Memory B cell (primary cell): ENCODE measurements around the gene ORM2.

ENCODE experiments used
- ATAC-seq: fragments of 150-1000 bp; cut with Tn5 transposase; 2 replicates; pipeline ENCODE4 v1.10.0; 2021; ENCODE audit warnings: low read depth, mild to moderate bottlenecking, moderate library complexity
- DNase-seq, 2 donors: peaks; one replicate each; pipeline ENCODE4 v3.0.0; 2022; ENCODE audit warnings: low spot score in 2 of 2
- H3K27ac Mint-ChIP-seq: one replicate; pipeline ENCODE4 v1.8.0; 2022; ENCODE audit warnings: mild to moderate bottlenecking, moderate library complexity, mixed read lengths
- H3K27me3 Mint-ChIP-seq: one replicate; pipeline ENCODE4 v1.8.0; 2022; ENCODE audit warnings: mixed read lengths
- H3K36me3 Mint-ChIP-seq: one replicate; pipeline ENCODE4 v1.8.0; 2022; ENCODE audit warnings: mild to moderate bottlenecking, mixed read lengths
- H3K4me1 Mint-ChIP-seq: one replicate; pipeline ENCODE4 v1.8.0; 2022; ENCODE audit warnings: mixed read lengths
- H3K4me3 Mint-ChIP-seq: one replicate; pipeline ENCODE4 v1.8.0; 2022; ENCODE audit warnings: mild to moderate bottlenecking, moderate library complexity, mixed read lengths
- H3K9me3 Mint-ChIP-seq: one replicate; pipeline ENCODE4 v1.8.0; 2022; ENCODE audit warnings: mixed read lengths

The ORM2 gene

DNA sequence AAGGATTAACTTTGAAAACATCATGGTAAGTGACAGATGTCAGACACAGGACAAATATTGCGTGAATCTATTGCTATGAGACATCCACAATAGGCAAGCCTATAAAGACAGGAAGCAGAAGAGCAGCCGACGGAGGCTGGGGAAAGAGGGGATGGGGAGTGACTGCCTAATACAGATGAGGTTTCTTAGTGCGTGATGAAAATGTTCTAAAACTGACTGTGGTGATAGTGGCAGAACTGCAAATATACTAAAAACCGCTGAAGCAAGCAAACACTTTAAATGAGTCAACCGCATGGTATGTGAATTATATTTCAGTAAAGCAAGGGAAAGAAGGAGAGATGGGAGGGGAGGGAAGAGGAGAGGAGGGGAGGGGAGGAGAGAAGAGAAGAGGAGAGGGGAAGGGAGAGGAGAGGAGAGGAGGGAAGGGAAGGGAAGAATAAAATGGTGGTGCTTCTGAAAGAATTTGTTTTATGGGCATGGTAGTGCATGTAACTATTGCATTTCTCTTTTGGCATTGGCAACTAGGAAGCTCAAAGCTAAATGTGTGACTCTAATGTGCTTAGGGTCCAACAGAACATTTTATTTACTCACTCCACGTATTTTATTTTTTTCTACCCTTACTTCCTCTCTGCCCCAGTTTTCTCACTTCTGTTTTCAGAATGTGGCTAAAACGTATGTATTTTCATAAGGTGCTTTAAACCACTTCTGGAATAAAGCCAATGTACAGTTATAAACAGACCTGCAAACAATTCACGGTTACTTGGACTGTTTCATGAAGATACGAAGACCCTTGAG, 36.9 kb downstream of the ORM2 start:
- Mint-ChIP-seq H3K27ac (peak overlapping the region; percentile 91), H3K4me1 (peaks cover 58% of the 10 kb centered on the region), H3K9me3 (peaks cover 1% of the 10 kb centered on the region), H3K4me3 (peak overlapping the region; percentile 77), H3K27me3 (no peaks in the 10 kb centered on the region), H3K36me3 (peaks cover 42% of the 10 kb centered on the region)
- ATAC-seq (peak; percentile 76), DNase-seq (no peak)

DNA sequence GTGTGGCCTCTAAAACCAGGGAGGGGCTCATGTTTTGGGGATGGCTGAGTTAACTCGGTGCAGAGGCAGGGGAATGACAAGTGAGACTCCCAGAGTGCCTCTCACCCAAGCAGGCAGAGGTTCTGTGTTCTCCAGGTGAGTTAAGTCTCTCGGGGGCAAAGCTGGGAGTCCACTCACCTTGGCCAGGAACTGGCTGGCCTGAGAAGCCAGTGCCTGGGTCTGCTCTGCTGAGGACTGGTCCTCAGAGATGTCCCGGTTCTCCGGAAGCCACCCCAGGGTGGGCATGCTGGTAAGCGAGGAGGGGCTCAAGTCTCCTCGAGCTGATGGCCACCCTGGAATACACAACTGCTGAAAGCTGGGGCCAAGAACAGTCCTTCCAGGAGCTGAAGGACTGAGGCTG, 37.7 kb downstream of the ORM2 start:
- DNase-seq (no peak), ATAC-seq (no peak)
- Mint-ChIP-seq H3K27me3 (no peaks in the 10 kb centered on the region), H3K4me1 (peaks cover 67% of the 10 kb centered on the region), H3K27ac (peak overlapping the region; percentile 91), H3K4me3 (peak overlapping the region; percentile 77), H3K36me3 (peaks cover 40% of the 10 kb centered on the region), H3K9me3 (peaks cover 1% of the 10 kb centered on the region)

DNA sequence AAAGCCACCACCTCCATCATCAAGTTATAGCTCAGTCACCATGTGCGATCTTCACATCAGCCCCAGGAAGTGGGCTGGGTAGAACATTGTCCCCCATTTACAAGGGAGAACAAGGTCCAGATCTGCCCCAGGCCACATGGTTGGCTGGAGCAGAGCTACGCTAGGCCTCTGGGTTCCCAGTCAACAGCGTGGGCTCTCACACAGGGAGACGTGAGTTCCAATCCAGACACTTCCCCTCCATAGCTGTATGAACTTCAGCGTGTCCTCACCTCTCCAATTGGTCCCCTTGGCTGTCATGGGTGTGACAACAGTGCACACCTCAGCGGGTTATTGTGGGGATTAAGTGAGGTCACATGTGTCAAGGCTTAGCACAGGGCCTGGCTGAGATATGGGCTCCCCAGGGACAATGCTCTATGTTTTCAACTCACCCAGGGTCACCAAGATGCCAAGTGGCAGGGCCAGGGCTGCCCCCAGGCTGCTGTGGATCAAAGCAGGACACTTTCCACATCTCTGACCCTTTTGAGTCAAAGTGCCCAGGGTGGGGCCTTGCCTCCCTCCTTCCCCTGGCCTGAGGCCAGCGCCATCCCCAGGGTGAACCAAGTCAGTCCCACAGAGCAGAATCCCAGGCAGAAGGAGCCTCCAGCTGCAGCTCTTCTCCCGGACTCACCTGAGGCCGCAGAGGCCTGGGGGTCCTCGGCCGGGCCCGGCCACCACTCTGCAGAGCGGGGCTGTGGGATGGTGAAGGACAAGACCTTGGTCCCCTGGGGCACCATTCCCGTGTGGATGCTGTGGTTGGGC, 38.3 kb downstream of the ORM2 start:
- Mint-ChIP-seq H3K27me3 (no peaks in the 10 kb centered on the region), H3K36me3 (peaks cover 40% of the 10 kb centered on the region), H3K4me3 (peak overlapping the region; percentile 77), H3K4me1 (peaks cover 72% of the 10 kb centered on the region), H3K9me3 (peaks cover 1% of the 10 kb centered on the region), H3K27ac (peak overlapping the region; percentile 91)
- DNase-seq (no peak), ATAC-seq (peak; percentile 10)

DNA sequence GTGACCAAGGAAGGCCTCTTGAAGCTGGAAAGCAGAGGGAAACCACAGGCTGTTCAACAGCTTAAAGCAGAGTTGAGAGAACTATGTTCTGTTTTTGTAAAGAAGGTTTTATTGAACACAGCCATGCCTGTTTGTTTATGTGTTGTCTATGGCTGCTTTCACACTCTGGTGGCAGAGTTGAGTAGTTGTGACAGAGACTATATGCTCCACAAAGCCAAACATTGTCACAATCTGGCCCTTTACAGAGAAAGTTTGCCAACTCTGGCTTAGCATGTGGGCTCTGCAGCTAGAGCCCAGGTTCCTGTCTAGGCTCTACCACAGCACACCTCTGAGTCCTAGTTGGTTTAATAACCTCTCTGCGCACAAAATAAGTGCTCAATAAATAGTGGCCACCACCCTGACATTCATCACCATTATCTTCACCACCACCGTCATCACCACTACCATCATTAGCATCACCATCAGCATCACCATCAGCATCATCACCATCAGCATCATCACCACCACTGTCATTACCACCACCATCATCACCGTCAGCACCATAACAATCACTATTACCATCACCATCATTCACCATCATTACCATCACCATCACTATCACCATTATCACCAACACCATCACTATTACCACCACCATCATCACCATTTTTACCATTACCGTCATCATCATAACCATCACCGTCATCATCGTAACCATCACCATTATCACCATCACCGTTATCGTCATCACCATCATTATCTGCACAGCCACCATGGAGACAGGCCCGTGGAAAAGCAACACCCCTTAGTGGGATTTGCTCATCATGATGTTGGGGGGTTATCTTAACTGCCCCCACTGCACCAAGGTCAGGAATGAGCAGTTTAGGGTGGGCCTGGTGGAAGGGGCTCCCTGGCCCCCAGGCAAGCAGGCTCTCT, 39.8 kb downstream of the ORM2 start:
- no peak for ATAC-seq
- peaks cover 30% of the 10 kb centered on the region for H3K36me3 Mint-ChIP-seq

DNA sequence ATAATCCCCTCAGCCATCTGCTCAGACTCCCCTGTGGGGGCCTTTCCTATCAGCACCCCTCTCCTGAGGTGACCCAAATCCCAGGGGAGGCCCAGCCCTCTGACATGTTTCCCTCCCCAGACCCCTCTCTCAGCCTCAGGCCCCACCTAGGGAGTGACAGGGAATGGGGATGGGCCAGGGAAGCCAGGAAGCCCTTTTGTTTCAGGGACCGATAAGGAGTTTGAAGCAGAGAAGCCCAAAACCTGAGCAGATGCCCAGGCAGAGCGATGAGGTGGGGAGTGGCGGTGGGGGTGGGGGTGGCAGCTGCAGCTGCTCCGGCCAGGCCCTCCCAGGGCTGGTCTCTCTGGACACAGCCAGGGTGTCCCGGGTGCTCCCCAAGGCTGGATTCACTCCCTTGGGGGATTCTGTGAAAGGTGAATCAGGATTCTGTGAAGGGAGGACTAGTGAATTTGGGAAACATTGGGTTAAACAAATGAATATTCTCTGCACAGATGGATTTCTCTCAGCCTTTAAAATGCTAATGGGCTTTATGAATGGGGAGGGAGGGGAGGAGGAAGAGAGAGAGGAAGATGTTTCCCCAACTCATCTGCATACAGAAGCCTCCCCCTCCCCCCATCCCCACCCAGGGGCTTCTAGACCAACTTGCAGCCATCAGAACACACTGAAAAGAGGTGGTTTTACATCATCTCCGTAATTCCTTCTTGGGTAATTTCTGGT, 40.7 kb downstream of the ORM2 start:
- peaks cover 74% of the 10 kb centered on the region for H3K4me1 Mint-ChIP-seq
- peak overlapping the region; percentile 80 for H3K27ac Mint-ChIP-seq
- H3K36me3 Mint-ChIP-seq = peaks cover 31% of the 10 kb centered on the region
- DNase-seq = no peak
- H3K9me3 Mint-ChIP-seq = peaks cover 1% of the 10 kb centered on the region
- no peaks in the 10 kb centered on the region for H3K27me3 Mint-ChIP-seq
- ATAC-seq = no peak
- peak overlapping the region; percentile 28 for H3K4me3 Mint-ChIP-seq

More for the DNA sequence above, 39.8 kb downstream of the ORM2 start:
- H3K27me3 Mint-ChIP-seq = no peaks in the 10 kb centered on the region
- peaks cover 70% of the 10 kb centered on the region for H3K4me1 Mint-ChIP-seq
- peak overlapping the region; percentile 79 for H3K27ac Mint-ChIP-seq
- H3K4me3 Mint-ChIP-seq = peak overlapping the region; percentile 9
- DNase-seq = no peak
- peaks cover 1% of the 10 kb centered on the region for H3K9me3 Mint-ChIP-seq

GRCh38 chr9:114370968-114371320, 41.3 kb downstream of the ORM2 start:
- Mint-ChIP-seq H3K36me3 (peaks cover 32% of the 10 kb centered on the region), H3K9me3 (peaks cover 1% of the 10 kb centered on the region), H3K4me3 (peak overlapping the region; percentile 69), H3K4me1 (peaks cover 74% of the 10 kb centered on the region), H3K27ac (peak overlapping the region; percentile 80), H3K27me3 (no peaks in the 10 kb centered on the region)
- DNase-seq (no peak), ATAC-seq (no peak)

GRCh38 chr9:114371343-114371944, 41.8 kb downstream of the ORM2 start:
- no peak for ATAC-seq
- no peak for DNase-seq
- H3K4me1 Mint-ChIP-seq = peaks cover 70% of the 10 kb centered on the region
- peaks cover 1% of the 10 kb centered on the region for H3K9me3 Mint-ChIP-seq
- H3K27ac Mint-ChIP-seq = peak overlapping the region; percentile 80
- H3K4me3 Mint-ChIP-seq = peak overlapping the region; percentile 69
- peaks cover 29% of the 10 kb centered on the region for H3K36me3 Mint-ChIP-seq
- no peaks in the 10 kb centered on the region for H3K27me3 Mint-ChIP-seq

- peaks cover 35% of the 10 kb centered on the region for H3K36me3 Mint-ChIP-seq
- peaks cover 1% of the 10 kb centered on the region for H3K9me3 Mint-ChIP-seq
- ATAC-seq (peak; percentile 7), DNase-seq (no peak)
- peak overlapping the region; percentile 80 for H3K27ac Mint-ChIP-seq
- H3K4me1 Mint-ChIP-seq = peaks cover 62% of the 10 kb centered on the region
- H3K4me3 Mint-ChIP-seq = peak overlapping the region; percentile 69
- no peaks in the 10 kb centered on the region for H3K27me3 Mint-ChIP-seq
Measured at GRCh38 chr9:114371973-114372917, 42.6 kb downstream of the ORM2 start.

- Mint-ChIP-seq H3K4me1 (peaks cover 60% of the 10 kb centered on the region), H3K9me3 (peaks cover 1% of the 10 kb centered on the region), H3K27ac (peak overlapping the region; percentile 80), H3K27me3 (no peaks in the 10 kb centered on the region), H3K36me3 (peaks cover 36% of the 10 kb centered on the region), H3K4me3 (peak overlapping the region; percentile 50)
- peak; percentile 95 for ATAC-seq
- peak; percentile 68 to 87 for DNase-seq
Measured at GRCh38 chr9:114372921-114373448, 43.3 kb downstream of the ORM2 start.

DNA sequence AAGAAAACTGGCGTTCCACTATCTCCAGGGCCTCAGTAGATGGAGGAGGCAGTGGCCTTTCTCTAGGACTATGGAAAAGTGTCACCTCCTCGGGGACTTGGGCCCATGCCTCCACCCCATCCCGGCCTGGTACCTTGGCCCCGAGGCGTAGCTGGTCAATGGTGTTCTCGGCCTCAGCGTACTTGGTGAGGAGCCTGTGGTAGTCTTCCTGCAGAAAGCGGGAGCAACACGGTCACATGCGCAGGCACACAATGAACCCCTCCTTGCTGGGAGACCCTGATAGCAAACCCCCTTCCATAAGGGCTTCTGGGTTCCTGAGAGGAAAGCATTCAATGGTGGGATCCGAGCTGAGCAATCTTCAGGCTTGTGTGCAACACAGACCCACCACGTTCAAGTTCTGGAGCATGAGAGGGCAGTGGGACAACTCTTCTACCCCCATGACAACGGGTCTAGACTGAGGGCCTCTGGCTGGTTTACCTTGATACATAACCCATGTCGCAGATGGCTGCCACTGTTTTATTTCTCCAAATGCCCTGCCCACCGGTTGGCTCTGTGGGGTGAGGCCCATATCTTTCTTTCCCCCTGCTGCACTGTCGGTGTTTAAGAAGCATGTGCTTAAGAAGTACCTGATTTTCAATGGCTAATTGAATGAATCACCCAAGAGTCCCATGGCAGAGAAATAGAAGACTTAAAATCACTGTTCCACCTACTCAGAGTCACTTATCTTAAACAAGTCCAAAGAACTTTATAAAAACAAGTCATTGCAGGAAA, 44.5 kb downstream of the ORM2 start:
- peaks cover 39% of the 10 kb centered on the region for H3K36me3 Mint-ChIP-seq
- H3K4me3 Mint-ChIP-seq = peak overlapping the region; percentile 45
- H3K27me3 Mint-ChIP-seq = no peaks in the 10 kb centered on the region
- peak overlapping the region; percentile 80 for H3K27ac Mint-ChIP-seq
- peaks cover 63% of the 10 kb centered on the region for H3K4me1 Mint-ChIP-seq
- peaks cover 1% of the 10 kb centered on the region for H3K9me3 Mint-ChIP-seq
- no peak for ATAC-seq
- DNase-seq = no peak

DNA sequence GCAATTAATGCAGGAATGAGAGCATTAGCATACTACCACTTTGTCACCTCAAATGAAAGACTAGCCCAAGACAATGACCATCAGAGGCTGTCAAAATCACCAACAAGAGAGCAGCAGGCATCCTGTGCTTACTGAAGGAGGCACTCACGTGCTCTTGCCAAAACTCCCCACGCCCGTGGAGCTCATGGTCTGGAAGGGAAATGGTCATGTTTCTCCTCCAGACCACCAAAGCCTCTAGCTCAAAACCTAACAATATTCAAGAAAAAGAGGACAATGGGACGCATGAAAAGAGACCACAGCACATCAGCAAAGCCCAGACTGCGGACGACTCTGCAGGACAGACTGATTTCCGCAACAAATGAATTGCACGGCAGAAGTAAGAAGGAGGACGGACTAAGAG, 45.3 kb downstream of the ORM2 start:
- Mint-ChIP-seq H3K27me3 (no peaks in the 10 kb centered on the region), H3K27ac (peak overlapping the region; percentile 80), H3K4me1 (peaks cover 58% of the 10 kb centered on the region), H3K9me3 (no peaks in the 10 kb centered on the region), H3K36me3 (peaks cover 34% of the 10 kb centered on the region), H3K4me3 (no peak overlapping the region)
- DNase-seq (no peak), ATAC-seq (no peak)
